SK-N-SH treated with all-trans-retinoic acid at 6 μM for 48 hours (cell line): ENCODE measurements around the gene ZFHX3.

Experiments
- ATAC-seq: fragments of 200-7000 bp; cut with Tn5 transposase; 3 replicates; pipeline ENCODE4 v1.9.1; 2020; ENCODE audit warnings: mild to moderate bottlenecking, moderate library complexity
- ARNTL ChIP-seq: fragments of 450-650 bp; formaldehyde crosslinking; IDR thresholded peaks from 2 replicates; pipeline ENCODE4 v1.5.0; 2020; ENCODE audit warnings: low read depth, mild to moderate bottlenecking, moderate library complexity, borderline replicate concordance
- BACH2 ChIP-seq: fragments of 250-450 bp; sonication (Bioruptor Pico); IDR thresholded peaks from 2 replicates; pipeline ENCODE4 v1.9.0; 2021; ENCODE audit warnings: mild to moderate bottlenecking, borderline replicate concordance
- CSDC2 ChIP-seq: fragments of 250-450 bp; sonication (Bioruptor Pico); IDR thresholded peaks from 2 replicates; pipeline ENCODE4 v1.5.0; 2020; ENCODE audit warnings: mild to moderate bottlenecking, moderate library complexity
- ISL1 ChIP-seq: fragments of 250-450 bp; sonication (Bioruptor Pico); IDR thresholded peaks from 2 replicates; pipeline ENCODE4 v2.1.2; 2022; ENCODE audit warnings: mild to moderate bottlenecking, moderate library complexity
- OSR1 ChIP-seq: fragments of 250-450 bp; sonication (Bioruptor Pico); IDR thresholded peaks from 2 replicates; pipeline ENCODE4 v1.8.0; 2022; ENCODE audit warnings: moderate library complexity, mild to moderate bottlenecking, inconsistent platforms
- PPARA ChIP-seq: fragments of 250-450 bp; sonication (Bioruptor Pico); IDR thresholded peaks from 2 replicates; pipeline ENCODE4 v1.5.0; 2020; ENCODE audit warnings: mild to moderate bottlenecking, borderline replicate concordance
- RARB ChIP-seq: fragments of 250-450 bp; sonication (Bioruptor Pico); IDR thresholded peaks from 2 replicates; pipeline ENCODE4 v1.8.0; 2021; ENCODE audit warnings: mild to moderate bottlenecking, moderate library complexity
- TCF4 ChIP-seq: fragments of 250-450 bp; sonication (Bioruptor Pico); IDR thresholded peaks from 2 replicates; pipeline ENCODE4 v1.8.0; 2021; ENCODE audit warnings: mild to moderate bottlenecking, moderate library complexity, borderline replicate concordance
- TOX ChIP-seq: fragments of 250-450 bp; sonication (Bioruptor Pico); IDR thresholded peaks from 2 replicates; pipeline ENCODE4 v1.8.0; 2021; ENCODE audit warnings: mild to moderate bottlenecking, moderate library complexity, borderline replicate concordance
- ZC3H10 ChIP-seq: fragments of 250-450 bp; sonication (Bioruptor Pico); IDR thresholded peaks from 2 replicates; pipeline ENCODE4 v1.5.1; 2021; ENCODE audit warnings: mild to moderate bottlenecking, moderate library complexity
- ZFP3 ChIP-seq: fragments of 250-450 bp; sonication (Bioruptor Pico); IDR thresholded peaks from 2 replicates; pipeline ENCODE4 v1.5.0; 2020; ENCODE audit warnings: mild to moderate bottlenecking, moderate library complexity
- ZFP30 ChIP-seq: fragments of 450-650 bp; formaldehyde crosslinking; IDR thresholded peaks from 2 replicates; pipeline ENCODE4 v1.5.0; 2022; ENCODE audit warnings: mild to moderate bottlenecking, moderate library complexity
- ZNF565 ChIP-seq: fragments of 450-650 bp; formaldehyde crosslinking; conservative IDR thresholded peaks from 2 replicates; pipeline ENCODE4 v1.5.0; 2020; ENCODE audit warnings: low read depth, mild to moderate bottlenecking, moderate library complexity
- ZNF70 ChIP-seq: fragments of 450-650 bp; formaldehyde crosslinking; IDR thresholded peaks from 2 replicates; pipeline ENCODE4 v1.5.0; 2020; ENCODE audit warnings: mild to moderate bottlenecking, moderate library complexity
- ZNF8 ChIP-seq: fragments of 450-650 bp; formaldehyde crosslinking; IDR thresholded peaks from 2 replicates; pipeline ENCODE4 v1.5.0; 2020; ENCODE audit warnings: mild to moderate bottlenecking, moderate library complexity
- TF ChIP-seq, protein P1 (sequence below): fragments of 250-450 bp; sonication (Bioruptor Pico); IDR thresholded peaks from 2 replicates; pipeline ENCODE4 v1.5.1; 2021; ENCODE audit warnings: mild to moderate bottlenecking, moderate library complexity
- TF ChIP-seq, protein P2 (sequence below): fragments of 250-450 bp; sonication (Bioruptor Pico); IDR thresholded peaks from 2 replicates; pipeline ENCODE4 v1.5.0; 2020; ENCODE audit warnings: mild to moderate bottlenecking, moderate library complexity
- TF ChIP-seq, protein P3 (sequence below): fragments of 250-450 bp; sonication (Bioruptor Pico); IDR thresholded peaks from 2 replicates; pipeline ENCODE4 v1.5.1; 2020; ENCODE audit warnings: low read depth, mild to moderate bottlenecking, moderate library complexity
- TF ChIP-seq, protein P4 (sequence below): fragments of 250-450 bp; sonication (Bioruptor Pico); IDR thresholded peaks from 2 replicates; pipeline ENCODE4 v1.8.0; 2020; ENCODE audit warnings: mild to moderate bottlenecking, moderate library complexity, borderline replicate concordance

Gene ZFHX3

DNA sequence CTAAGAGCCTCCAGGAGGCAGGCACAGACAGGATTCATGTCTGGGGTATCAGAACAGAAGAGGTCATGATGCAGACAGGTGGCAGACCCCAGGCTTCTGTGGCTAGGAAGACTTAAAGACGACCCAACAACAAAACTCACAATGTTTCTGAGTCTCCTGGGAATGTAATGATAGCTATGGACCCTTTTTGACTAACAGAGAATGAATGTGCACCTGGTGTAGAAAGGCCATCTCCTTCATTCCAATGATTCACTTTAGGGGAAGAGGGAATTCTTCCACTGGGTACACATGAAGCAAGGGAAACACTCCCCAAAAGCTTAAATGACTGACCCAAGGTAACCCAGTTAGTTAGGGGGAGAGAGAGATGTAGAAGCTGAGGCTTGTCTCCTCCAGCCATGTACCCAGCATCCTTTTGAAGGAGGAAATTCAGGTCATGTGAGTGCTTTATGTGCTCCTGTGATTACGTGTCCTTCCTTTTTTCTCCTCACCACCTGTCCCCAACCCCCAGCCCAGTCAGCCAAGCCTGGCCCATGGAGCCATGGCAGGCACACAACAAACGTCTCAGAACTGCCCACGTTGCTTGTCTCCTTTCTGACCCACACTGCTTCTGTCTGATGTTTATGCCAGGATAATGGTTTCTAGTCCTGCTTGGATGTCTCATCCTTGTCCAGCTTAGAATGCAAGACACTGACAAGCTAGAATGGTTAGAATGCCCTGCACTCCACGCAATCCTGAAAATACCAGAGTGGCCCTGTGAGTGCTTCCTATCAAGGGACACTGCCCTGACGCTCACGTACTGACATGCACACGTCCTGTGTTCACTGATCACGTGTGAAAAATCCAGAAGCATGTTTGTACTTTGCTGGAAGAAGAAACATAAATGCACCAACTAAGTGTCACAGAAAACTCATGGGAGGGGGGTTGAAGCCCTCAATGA lies 156.4 kb downstream of the ZFHX3 start:
- TF ChIP-seq ZNF8 (no peak), ISL1 (no peak), TCF4 (no peak), CSDC2 (no peak), BACH2 (CRISPR knock-in tag) (no peak), ZFP3 (no peak), OSR1 (CRISPR knock-in tag) (no peak), PPARA (CRISPR knock-in tag) (no peak)
- TF ChIP-seq, protein P1, sequence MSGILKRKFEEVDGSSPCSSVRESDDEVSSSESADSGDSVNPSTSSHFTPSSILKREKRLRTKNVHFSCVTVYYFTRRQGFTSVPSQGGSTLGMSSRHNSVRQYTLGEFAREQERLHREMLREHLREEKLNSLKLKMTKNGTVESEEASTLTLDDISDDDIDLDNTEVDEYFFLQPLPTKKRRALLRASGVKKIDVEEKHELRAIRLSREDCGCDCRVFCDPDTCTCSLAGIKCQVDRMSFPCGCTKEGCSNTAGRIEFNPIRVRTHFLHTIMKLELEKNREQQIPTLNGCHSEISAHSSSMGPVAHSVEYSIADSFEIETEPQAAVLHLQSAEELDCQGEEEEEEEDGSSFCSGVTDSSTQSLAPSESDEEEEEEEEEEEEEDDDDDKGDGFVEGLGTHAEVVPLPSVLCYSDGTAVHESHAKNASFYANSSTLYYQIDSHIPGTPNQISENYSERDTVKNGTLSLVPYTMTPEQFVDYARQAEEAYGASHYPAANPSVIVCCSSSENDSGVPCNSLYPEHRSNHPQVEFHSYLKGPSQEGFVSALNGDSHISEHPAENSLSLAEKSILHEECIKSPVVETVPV (CRISPR knock-in tag), result no peak
- TF ChIP-seq, protein P2, sequence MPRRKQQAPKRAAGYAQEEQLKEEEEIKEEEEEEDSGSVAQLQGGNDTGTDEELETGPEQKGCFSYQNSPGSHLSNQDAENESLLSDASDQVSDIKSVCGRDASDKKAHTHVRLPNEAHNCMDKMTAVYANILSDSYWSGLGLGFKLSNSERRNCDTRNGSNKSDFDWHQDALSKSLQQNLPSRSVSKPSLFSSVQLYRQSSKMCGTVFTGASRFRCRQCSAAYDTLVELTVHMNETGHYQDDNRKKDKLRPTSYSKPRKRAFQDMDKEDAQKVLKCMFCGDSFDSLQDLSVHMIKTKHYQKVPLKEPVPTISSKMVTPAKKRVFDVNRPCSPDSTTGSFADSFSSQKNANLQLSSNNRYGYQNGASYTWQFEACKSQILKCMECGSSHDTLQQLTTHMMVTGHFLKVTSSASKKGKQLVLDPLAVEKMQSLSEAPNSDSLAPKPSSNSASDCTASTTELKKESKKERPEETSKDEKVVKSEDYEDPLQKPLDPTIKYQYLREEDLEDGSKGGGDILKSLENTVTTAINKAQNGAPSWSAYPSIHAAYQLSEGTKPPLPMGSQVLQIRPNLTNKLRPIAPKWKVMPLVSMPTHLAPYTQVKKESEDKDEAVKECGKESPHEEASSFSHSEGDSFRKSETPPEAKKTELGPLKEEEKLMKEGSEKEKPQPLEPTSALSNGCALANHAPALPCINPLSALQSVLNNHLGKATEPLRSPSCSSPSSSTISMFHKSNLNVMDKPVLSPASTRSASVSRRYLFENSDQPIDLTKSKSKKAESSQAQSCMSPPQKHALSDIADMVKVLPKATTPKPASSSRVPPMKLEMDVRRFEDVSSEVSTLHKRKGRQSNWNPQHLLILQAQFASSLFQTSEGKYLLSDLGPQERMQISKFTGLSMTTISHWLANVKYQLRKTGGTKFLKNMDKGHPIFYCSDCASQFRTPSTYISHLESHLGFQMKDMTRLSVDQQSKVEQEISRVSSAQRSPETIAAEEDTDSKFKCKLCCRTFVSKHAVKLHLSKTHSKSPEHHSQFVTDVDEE (CRISPR knock-in tag), result no peak
- ATAC-seq, result no peak

DNA sequence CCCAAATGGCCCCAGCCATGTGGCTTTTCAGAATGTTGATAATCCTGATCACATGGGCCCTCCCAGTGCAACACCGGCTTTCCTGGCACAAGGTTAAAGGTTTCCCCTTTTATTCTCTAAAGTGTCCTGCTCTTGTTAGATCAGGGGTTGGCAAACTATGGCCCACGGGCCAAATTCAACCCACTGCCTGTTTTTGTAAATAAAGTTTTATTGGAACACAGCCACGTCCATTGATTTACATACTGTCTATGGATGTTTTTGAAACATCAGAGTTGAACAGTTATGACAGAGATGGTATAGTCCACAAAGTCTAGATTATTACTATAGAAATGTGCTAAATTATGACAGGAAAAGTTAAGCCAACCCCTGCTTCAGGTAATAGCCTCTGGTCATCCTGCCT lies 157.3 kb downstream of the ZFHX3 start:
- TF ChIP-seq ZNF70 (CRISPR knock-in tag), result no peak
- no peak for TF ChIP-seq BACH2 (CRISPR knock-in tag)
- no peak for TF ChIP-seq ARNTL (CRISPR knock-in tag)
- TF ChIP-seq RARB, result no peak
- no peak for TF ChIP-seq ZC3H10 (CRISPR knock-in tag)
- TF ChIP-seq, protein P3, sequence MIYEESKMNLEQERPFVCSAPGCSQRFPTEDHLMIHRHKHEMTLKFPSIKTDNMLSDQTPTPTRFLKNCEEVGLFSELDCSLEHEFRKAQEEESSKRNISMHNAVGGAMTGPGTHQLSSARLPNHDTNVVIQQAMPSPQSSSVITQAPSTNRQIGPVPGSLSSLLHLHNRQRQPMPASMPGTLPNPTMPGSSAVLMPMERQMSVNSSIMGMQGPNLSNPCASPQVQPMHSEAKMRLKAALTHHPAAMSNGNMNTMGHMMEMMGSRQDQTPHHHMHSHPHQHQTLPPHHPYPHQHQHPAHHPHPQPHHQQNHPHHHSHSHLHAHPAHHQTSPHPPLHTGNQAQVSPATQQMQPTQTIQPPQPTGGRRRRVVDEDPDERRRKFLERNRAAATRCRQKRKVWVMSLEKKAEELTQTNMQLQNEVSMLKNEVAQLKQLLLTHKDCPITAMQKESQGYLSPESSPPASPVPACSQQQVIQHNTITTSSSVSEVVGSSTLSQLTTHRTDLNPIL (CRISPR knock-in tag), result no peak
- TF ChIP-seq TCF4, result no peak
- no peak for TF ChIP-seq ISL1
- no peak for TF ChIP-seq TOX (CRISPR knock-in tag)
- TF ChIP-seq PPARA (CRISPR knock-in tag), result no peak
- TF ChIP-seq ZNF8, result no peak
- no peak for TF ChIP-seq ZFP30
- TF ChIP-seq ZNF565, result no peak
- TF ChIP-seq, protein P2 (CRISPR knock-in tag), result no peak
- TF ChIP-seq CSDC2, result no peak
- TF ChIP-seq, protein P4, sequence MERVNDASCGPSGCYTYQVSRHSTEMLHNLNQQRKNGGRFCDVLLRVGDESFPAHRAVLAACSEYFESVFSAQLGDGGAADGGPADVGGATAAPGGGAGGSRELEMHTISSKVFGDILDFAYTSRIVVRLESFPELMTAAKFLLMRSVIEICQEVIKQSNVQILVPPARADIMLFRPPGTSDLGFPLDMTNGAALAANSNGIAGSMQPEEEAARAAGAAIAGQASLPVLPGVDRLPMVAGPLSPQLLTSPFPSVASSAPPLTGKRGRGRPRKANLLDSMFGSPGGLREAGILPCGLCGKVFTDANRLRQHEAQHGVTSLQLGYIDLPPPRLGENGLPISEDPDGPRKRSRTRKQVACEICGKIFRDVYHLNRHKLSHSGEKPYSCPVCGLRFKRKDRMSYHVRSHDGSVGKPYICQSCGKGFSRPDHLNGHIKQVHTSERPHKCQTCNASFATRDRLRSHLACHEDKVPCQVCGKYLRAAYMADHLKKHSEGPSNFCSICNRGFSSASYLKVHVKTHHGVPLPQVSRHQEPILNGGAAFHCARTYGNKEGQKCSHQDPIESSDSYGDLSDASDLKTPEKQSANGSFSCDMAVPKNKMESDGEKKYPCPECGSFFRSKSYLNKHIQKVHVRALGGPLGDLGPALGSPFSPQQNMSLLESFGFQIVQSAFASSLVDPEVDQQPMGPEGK, result no peak
- ATAC-seq, result no peak
